CD4-positive, alpha-beta memory T cell (primary cell): Measurements from ENCODE around the gene NEXN. TPM values are rescaled to one million over a fixed set of nuclear protein-coding genes. Genes with fewer than 3 reads are reported as not detected.
A peak's percentile ranks its signal among the peaks of the same experiment; 100 is the strongest.

ENCODE experiments used
- CTCF ChIA-PET: fragments of 350-600 bp; sonication (Branson Sonifier 250); formaldehyde crosslinking; loops from one replicate; lab custom pipeline; 2021; ENCODE audit warnings: inconsistent platforms; ENCODE audit not compliant: partially characterized antibody; lab: Charles Lee
- POLR2A ChIA-PET: fragments of 350-600 bp; sonication (Branson Sonifier 250); formaldehyde crosslinking; loops from one replicate; lab custom pipeline; 2021; ENCODE audit not compliant: partially characterized antibody; lab: Charles Lee
- DNase-seq, 5 donors: peaks; one replicate each; pipeline versions ENCODE4 v3.0.0 to v3.0.0-alpha.2; 2020 to 2022; ENCODE audit warnings: mixed read lengths in 1 of 5
- H3K27ac ChIP-seq: one replicate; pipeline ENCODE4 v1.7.0; 2013; ENCODE audit warnings: low read depth, low read length
- H3K27me3 ChIP-seq: 2 replicates; pipeline ENCODE4 v1.7.0; 2013; ENCODE audit warnings: mild to moderate bottlenecking, low read length, moderate library complexity; ENCODE audit not compliant: insufficient read depth
- H3K36me3 ChIP-seq: 2 replicates; pipeline ENCODE4 v1.7.0; 2013; ENCODE audit warnings: mild to moderate bottlenecking, low read length, moderate library complexity; ENCODE audit not compliant: insufficient read depth
- H3K4me1 ChIP-seq: 2 replicates; pipeline ENCODE4 v1.7.0; 2013; ENCODE audit warnings: mild to moderate bottlenecking, low read length, moderate library complexity; ENCODE audit not compliant: insufficient read depth
- H3K4me3 ChIP-seq, 2 donors: one replicate each; pipeline ENCODE4 v1.7.0; 2013; ENCODE audit warnings: low read length in 2 of 2, mild to moderate bottlenecking in 1 of 2
- H3K9me3 ChIP-seq, 2 donors: one replicate each; pipeline ENCODE4 v1.7.0; 2013; ENCODE audit warnings: low read length in 2 of 2, control low read depth in 1 of 2; ENCODE audit not compliant: control insufficient read depth in 1 of 2
- H3K27ac Mint-ChIP-seq, 7 donors: one replicate each; pipeline ENCODE4 v1.8.0; 2020 to 2021; ENCODE audit warnings: mixed read lengths in 7 of 7, mild to moderate bottlenecking in 6 of 7, inconsistent platforms in 3 of 7, moderate library complexity in 3 of 7
- H3K27me3 Mint-ChIP-seq, 2 donors: one replicate each; pipeline ENCODE4 v1.8.0; 2020 to 2021; ENCODE audit warnings: mixed read lengths in 2 of 2
- H3K36me3 Mint-ChIP-seq, 2 donors: one replicate each; pipeline ENCODE4 v1.8.0; 2020 to 2021; ENCODE audit warnings: mixed read lengths in 2 of 2, inconsistent platforms in 1 of 2, mild to moderate bottlenecking in 1 of 2
- H3K4me1 Mint-ChIP-seq, 4 donors: one replicate each; pipeline ENCODE4 v1.8.0; 2020 to 2021; ENCODE audit warnings: mixed read lengths in 4 of 4, mild to moderate bottlenecking in 1 of 4
- H3K4me3 Mint-ChIP-seq, 8 donors: one replicate each; pipeline ENCODE4 v1.8.0; 2020 to 2021; ENCODE audit warnings: mixed read lengths in 8 of 8, mild to moderate bottlenecking in 7 of 8, moderate library complexity in 6 of 8, inconsistent platforms in 3 of 8
- H3K9me3 Mint-ChIP-seq, 8 donors: one replicate each; pipeline ENCODE4 v1.8.0; 2020 to 2021; ENCODE audit warnings: mixed read lengths in 8 of 8, mild to moderate bottlenecking in 5 of 8, inconsistent platforms in 3 of 8, moderate library complexity in 1 of 8
- intact Hi-C: fragments of 100-400 bp; cut with micrococcal nuclease; formaldehyde crosslinking; loops from one replicate; pipeline ENCODE4 v1.15.1; 2023
- polyA plus RNA-seq, 2 donors: library from polyadenylated mRNA; unstranded; fragments of 300-500 nt; fragmentation: Illumina TruSeq; gene quantifications; one replicate each; pipeline ENCODE4 v1.2.3, GENCODE V29; 2021
- total RNA-seq, 2 experiments: library from RNA; stranded (reverse); gene quantifications; one replicate each; pipeline ENCODE4 v1.2.3, GENCODE V29; 2021

Gene NEXN
- total and polyA plus RNA-seq, 4 experiments from 2014 or later, result 0.31 to 0.67 (median 0.52) TPM

DNA sequence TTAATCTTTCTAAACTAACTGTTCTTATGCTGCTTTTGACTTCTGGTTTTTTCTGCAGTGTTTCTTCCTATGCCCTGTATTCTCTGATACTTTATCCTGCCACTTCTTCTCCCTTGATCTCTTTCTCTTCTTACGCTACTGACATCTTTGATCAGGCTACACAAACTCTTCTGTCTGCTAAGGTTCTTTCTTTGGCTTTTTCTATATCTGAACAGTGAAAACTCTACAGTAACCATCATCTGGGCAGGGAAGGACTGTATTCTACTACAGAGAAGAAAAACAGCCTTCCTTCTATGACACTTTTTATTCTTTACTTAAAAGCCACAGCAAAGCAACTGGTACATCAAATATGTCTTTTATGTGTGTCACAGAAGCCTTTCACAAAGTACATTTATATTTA, 7.4 kb upstream of the NEXN start:
- CTCF ChIA-PET, result no interaction called here
- intact Hi-C loops, result no loop called here
- H3K36me3 Mint-ChIP-seq, result peaks cover 7 to 9% of the 10 kb centered on the region in 2 donors
- Histone ChIP-seq H3K4me1 (no peaks in the 10 kb centered on the region), H3K9me3 (no peaks in the 10 kb centered on the region), H3K36me3 (peaks cover 4% of the 10 kb centered on the region), H3K4me3 (no peak overlapping the region), H3K27ac (no peak overlapping the region), H3K27me3 (no peaks in the 10 kb centered on the region)
- H3K4me1 Mint-ChIP-seq, result peaks cover 0 to 4% (median under 1%) of the 10 kb centered on the region in 4 donors
- peak overlapping the region in 1 of 7 donors; percentile 11 for H3K27ac Mint-ChIP-seq
- POLR2A ChIA-PET, result no interaction called here
- no peak for DNase-seq
- no peak overlapping the region for H3K4me3 Mint-ChIP-seq
- H3K9me3 Mint-ChIP-seq, result no peaks in the 10 kb centered on the region
- peaks cover 2 to 3% of the 10 kb centered on the region in 2 donors for H3K27me3 Mint-ChIP-seq

DNA sequence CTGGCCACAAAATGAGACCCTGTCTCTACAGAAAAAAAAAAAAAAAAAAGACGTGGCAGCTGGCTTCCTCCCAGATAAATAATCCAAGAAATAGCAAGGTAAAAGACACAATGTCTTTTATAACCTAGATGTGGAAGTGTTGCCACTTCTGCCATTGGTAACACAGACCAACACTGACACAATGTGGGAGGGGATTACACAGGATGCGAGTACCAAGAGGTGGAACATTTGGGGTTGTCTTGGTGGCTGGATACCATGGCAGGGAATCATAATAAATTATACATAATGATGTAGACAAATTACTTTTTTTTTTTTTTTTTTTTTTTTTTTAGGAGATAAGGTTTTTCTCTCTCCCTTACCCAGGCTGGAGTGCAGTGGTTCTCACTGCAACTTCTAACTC, 6.0 kb upstream of the NEXN start:
- intact Hi-C loops, result no loop called here
- H3K4me1 ChIP-seq, result no peaks in the 10 kb centered on the region
- H3K4me1 Mint-ChIP-seq, result peaks cover 0 to 14% (median 5%) of the 10 kb centered on the region in 4 donors
- POLR2A ChIA-PET, result no interaction called here
- peaks cover 8 to 11% of the 10 kb centered on the region in 2 donors for H3K36me3 Mint-ChIP-seq
- CTCF ChIA-PET, result interaction anchor here (0.7 kb wide), 1 partner anchor 62 kb away, joined by 4 read pairs; no protein-coding TSS in a partner anchor
- no peak overlapping the region for H3K4me3 Mint-ChIP-seq
- H3K9me3 ChIP-seq, result no peaks in the 10 kb centered on the region
- H3K27ac ChIP-seq, result no peak overlapping the region
- H3K27ac Mint-ChIP-seq, result no peak overlapping the region
- H3K27me3 Mint-ChIP-seq, result peaks cover 4 to 8% of the 10 kb centered on the region in 2 donors
- no peaks in the 10 kb centered on the region for H3K27me3 ChIP-seq
- H3K36me3 ChIP-seq, result peaks cover 4% of the 10 kb centered on the region
- no peak overlapping the region for H3K4me3 ChIP-seq
- no peaks in the 10 kb centered on the region for H3K9me3 Mint-ChIP-seq
- DNase-seq, result no peak

- intact Hi-C loops, result no loop called here
- no peak for DNase-seq
- peaks cover 6% of the 10 kb centered on the region for H3K4me1 ChIP-seq
- no peaks in the 10 kb centered on the region for H3K27me3 ChIP-seq
- Mint-ChIP-seq H3K27ac (no peak overlapping the region), H3K4me3 (peak overlapping the region; percentile 25 to 90 (median 76)), H3K9me3 (peaks cover 0 to 2% (median 0%) of the 10 kb centered on the region in 8 donors), H3K27me3 (peaks cover 9 to 13% of the 10 kb centered on the region in 2 donors), H3K36me3 (peaks cover 0 to 11% of the 10 kb centered on the region in 2 donors), H3K4me1 (peaks cover 3 to 28% (median 15%) of the 10 kb centered on the region in 4 donors)
- ChIA-PET POLR2A (no interaction called here), CTCF (no interaction called here)
- H3K27ac ChIP-seq, result no peak overlapping the region
- H3K4me3 ChIP-seq, result peak overlapping the region in 1 of 2 donors; percentile 21
- no peaks in the 10 kb centered on the region for H3K36me3 ChIP-seq
- H3K9me3 ChIP-seq, result no peaks in the 10 kb centered on the region
Measured at GRCh38 chr1:77888781-77889642, 588 bp downstream of the NEXN start.

DNA sequence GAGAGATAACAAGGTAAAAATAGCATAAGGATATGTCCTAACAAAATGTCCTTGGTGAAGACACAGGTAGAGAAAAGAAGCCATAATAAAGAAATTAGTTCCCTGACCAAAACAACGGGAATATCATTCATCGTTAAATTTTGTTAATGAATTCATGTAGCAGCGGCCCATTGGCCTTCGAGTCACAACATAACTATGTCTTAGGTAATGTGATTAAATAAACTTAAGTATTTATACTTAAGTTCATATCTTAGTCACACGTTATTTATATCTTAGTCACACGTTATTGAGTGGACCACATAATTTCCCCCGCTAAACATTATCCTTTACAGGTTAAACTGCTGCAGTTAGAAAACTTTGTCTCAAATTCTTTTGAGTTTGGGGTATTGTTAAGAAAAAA, 1.2 kb downstream of the NEXN start:
- Histone ChIP-seq H3K36me3 (no peaks in the 10 kb centered on the region), H3K27ac (no peak overlapping the region), H3K27me3 (no peaks in the 10 kb centered on the region), H3K4me3 (no peak overlapping the region), H3K4me1 (peaks cover 6% of the 10 kb centered on the region), H3K9me3 (no peaks in the 10 kb centered on the region)
- H3K36me3 Mint-ChIP-seq, result peaks cover 0 to 11% of the 10 kb centered on the region in 2 donors
- peaks cover 0 to 2% (median 0%) of the 10 kb centered on the region in 8 donors for H3K9me3 Mint-ChIP-seq
- H3K4me1 Mint-ChIP-seq, result peaks cover 3 to 28% (median 15%) of the 10 kb centered on the region in 4 donors
- intact Hi-C loops, result no loop called here
- POLR2A ChIA-PET, result no interaction called here
- H3K27ac Mint-ChIP-seq, result no peak overlapping the region
- DNase-seq, result no peak
- peaks cover 9 to 13% of the 10 kb centered on the region in 2 donors for H3K27me3 Mint-ChIP-seq
- CTCF ChIA-PET, result no interaction called here
- peak overlapping the region in 2 of 8 donors; percentile 66 to 74 for H3K4me3 Mint-ChIP-seq

- no peaks in the 10 kb centered on the region for H3K27me3 ChIP-seq
- no peak overlapping the region for H3K4me3 ChIP-seq
- DNase-seq, result no peak
- ChIA-PET POLR2A (no interaction called here), CTCF (no interaction called here)
- Mint-ChIP-seq H3K9me3 (peaks cover 0 to 2% (median 0%) of the 10 kb centered on the region in 8 donors), H3K4me1 (peaks cover 3 to 28% (median 15%) of the 10 kb centered on the region in 4 donors), H3K27me3 (peaks cover 6 to 11% of the 10 kb centered on the region in 2 donors), H3K4me3 (no peak overlapping the region), H3K27ac (no peak overlapping the region), H3K36me3 (peaks cover 0 to 4% of the 10 kb centered on the region in 2 donors)
- H3K36me3 ChIP-seq, result no peaks in the 10 kb centered on the region
- no peak overlapping the region for H3K27ac ChIP-seq
- intact Hi-C loops, result no loop called here
- peaks cover 6% of the 10 kb centered on the region for H3K4me1 ChIP-seq
- H3K9me3 ChIP-seq, result no peaks in the 10 kb centered on the region
Measured at GRCh38 chr1:77891200-77891599, 2.8 kb downstream of the NEXN start.

DNA sequence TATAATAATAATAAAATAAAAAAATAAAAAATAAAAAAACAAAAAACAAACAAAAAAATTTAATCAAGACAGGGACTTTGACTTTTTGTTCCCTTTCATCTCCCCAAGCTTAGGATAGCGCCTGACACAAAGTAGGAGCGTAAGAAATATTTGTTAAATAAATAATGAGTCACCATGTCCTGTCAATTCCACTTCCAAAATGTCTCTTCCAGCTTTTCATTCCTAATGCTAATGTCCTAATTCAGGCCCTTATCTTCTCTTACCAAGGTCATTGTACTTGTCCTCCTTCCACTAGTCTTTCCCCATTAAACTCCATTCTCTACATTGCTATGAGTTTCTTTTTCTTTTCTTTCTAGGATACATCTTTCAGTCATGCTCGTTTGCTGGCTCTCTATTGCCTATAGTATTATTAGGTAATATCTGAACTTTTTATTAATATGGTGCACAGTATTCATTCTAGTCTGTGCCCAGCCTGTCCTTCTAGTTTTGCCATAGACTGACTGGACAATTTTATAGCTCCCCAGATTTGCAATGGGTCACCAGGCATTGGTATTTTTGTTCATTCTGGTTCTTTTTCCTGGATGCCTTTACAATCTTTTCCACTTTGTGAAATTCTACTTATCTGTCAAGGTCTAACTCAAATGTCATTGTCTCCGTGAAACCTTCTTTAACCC, 11.4 kb downstream of the NEXN start:
- Mint-ChIP-seq H3K9me3 (peaks cover 0 to 4% (median 3%) of the 10 kb centered on the region in 8 donors), H3K4me1 (no peaks in the 10 kb centered on the region), H3K4me3 (no peak overlapping the region), H3K36me3 (peaks cover 0 to 4% of the 10 kb centered on the region in 2 donors), H3K27me3 (no peaks in the 10 kb centered on the region), H3K27ac (no peak overlapping the region)
- Histone ChIP-seq H3K27me3 (no peaks in the 10 kb centered on the region), H3K9me3 (no peaks in the 10 kb centered on the region), H3K4me3 (no peak overlapping the region), H3K36me3 (no peaks in the 10 kb centered on the region), H3K4me1 (no peaks in the 10 kb centered on the region), H3K27ac (no peak overlapping the region)
- intact Hi-C loops, result no loop called here
- no peak for DNase-seq
- ChIA-PET CTCF (no interaction called here), POLR2A (no interaction called here)

DNA sequence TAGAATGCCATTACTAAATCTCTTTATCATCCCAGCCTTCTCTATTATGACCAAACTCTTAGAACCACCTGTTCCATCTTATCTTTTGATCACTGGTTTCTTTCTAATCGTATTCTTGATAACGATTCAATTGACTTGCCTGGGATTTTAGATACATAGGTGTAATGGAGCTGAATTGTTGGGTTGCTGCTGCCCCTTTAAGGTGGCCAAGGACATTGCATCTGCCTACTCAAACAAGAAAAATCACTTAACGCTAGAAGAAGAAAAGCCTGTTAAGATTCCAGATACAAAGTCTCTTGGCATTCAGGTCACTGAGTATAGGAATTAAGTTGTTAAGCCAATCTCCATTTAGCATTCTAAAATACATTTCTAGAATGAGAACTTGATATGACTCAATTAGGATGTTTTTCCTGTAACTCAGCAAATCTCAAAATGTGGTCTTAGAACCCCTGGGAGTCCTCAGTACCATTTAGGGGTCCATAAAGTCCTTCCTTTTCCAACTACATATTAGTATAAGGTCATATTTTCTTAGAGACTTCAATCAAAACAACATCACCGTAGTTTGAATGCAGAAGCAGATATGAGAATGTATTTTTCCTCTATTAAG, 12.4 kb downstream of the NEXN start:
- Histone ChIP-seq H3K4me1 (no peaks in the 10 kb centered on the region), H3K27ac (no peak overlapping the region), H3K4me3 (no peak overlapping the region), H3K9me3 (no peaks in the 10 kb centered on the region), H3K27me3 (no peaks in the 10 kb centered on the region), H3K36me3 (no peaks in the 10 kb centered on the region)
- H3K36me3 Mint-ChIP-seq, result peaks cover 0 to 4% of the 10 kb centered on the region in 2 donors
- no peak overlapping the region for H3K4me3 Mint-ChIP-seq
- no peaks in the 10 kb centered on the region for H3K4me1 Mint-ChIP-seq
- H3K27ac Mint-ChIP-seq, result no peak overlapping the region
- H3K27me3 Mint-ChIP-seq, result no peaks in the 10 kb centered on the region
- no peak for DNase-seq
- intact Hi-C loops, result no loop called here
- CTCF ChIA-PET, result no interaction called here
- POLR2A ChIA-PET, result no interaction called here
- H3K9me3 Mint-ChIP-seq, result peaks cover 0 to 4% (median 3%) of the 10 kb centered on the region in 8 donors
